H1 (cell line): ENCODE measurements around the gene MCF2L. TPM values are rescaled to one million over a fixed set of nuclear protein-coding genes. Genes with fewer than 3 reads are reported as not detected.
A peak's percentile ranks its signal among the peaks of the same experiment; 100 is the strongest.

Source experiments
- CTCF ChIA-PET: fragments of 300-600 bp; sonication (Branson Sonifier 250); formaldehyde crosslinking; loops from one replicate; lab custom pipeline; 2021; ENCODE audit not compliant: partially characterized antibody; lab: Charles Lee
- POLR2A ChIA-PET: fragments of 300-600 bp; sonication (Branson Sonifier 250); formaldehyde crosslinking; loops from one replicate; lab custom pipeline; 2021; ENCODE audit warnings: inconsistent platforms; ENCODE audit not compliant: partially characterized antibody; lab: Charles Lee
- DNase-seq, 2 experiments: peaks; one replicate each; pipeline versions ENCODE4 v3.0.0 to v3.0.0-alpha.2; 2010 to 2022; ENCODE audit warnings: low spot score in 2 of 2, low read depth in 1 of 2, mixed read lengths in 1 of 2
- FAIRE-seq: peaks from 2 replicates; lab custom pipeline; 2011; peaks lifted over from hg19 to GRCh38; lab: Jason Lieb, UNC
- H2AFZ ChIP-seq: 2 replicates; pipeline ENCODE4 v1.8.1; 2012; ENCODE audit warnings: low read length, inconsistent platforms
- H2AK5ac ChIP-seq: 2 replicates; pipeline ENCODE4 v1.6.1; 2013; ENCODE audit warnings: low read depth, low read length
- H2BK120ac ChIP-seq: replicated peaks from 2 replicates; pipeline ENCODE3; 2013; ENCODE audit warnings: low read depth, low read length, inconsistent platforms
- H2BK12ac ChIP-seq: 2 replicates; pipeline ENCODE4 v1.6.1; 2013; ENCODE audit warnings: low read depth, low read length
- H2BK15ac ChIP-seq: 2 replicates; pipeline ENCODE4 v1.6.1; 2013; ENCODE audit warnings: low read length
- H2BK20ac ChIP-seq: 2 replicates; pipeline ENCODE4 v1.6.1; 2013; ENCODE audit warnings: low read length
- H2BK5ac ChIP-seq: 2 replicates; pipeline ENCODE4 v1.6.1; 2013; ENCODE audit warnings: low read depth, low read length
- H3K14ac ChIP-seq: 2 replicates; pipeline ENCODE4 v1.6.1; 2013; ENCODE audit warnings: inconsistent platforms; ENCODE audit not compliant: insufficient read length
- H3K18ac ChIP-seq: 2 replicates; pipeline ENCODE4 v1.6.1; 2013; ENCODE audit warnings: low read length; ENCODE audit errors: extremely low read depth
- H3K23ac ChIP-seq: 2 replicates; pipeline ENCODE4 v1.6.1; 2013; ENCODE audit warnings: inconsistent platforms; ENCODE audit not compliant: insufficient read length
- H3K23me2 ChIP-seq: 2 replicates; pipeline ENCODE4 v1.6.1; 2013; ENCODE audit warnings: low read depth, low read length
- H3K27ac ChIP-seq: 2 replicates; pipeline ENCODE4 v1.6.1; 2011; ENCODE audit warnings: low read depth, low read length, inconsistent platforms
- H3K27me3 ChIP-seq, 4 experiments: replicated peaks in 1 of 4; 1 replicate in 1 of 4; 2 replicates in 3 of 4; pipeline versions ENCODE4 v1.6.1 to v1.8.1; 2011 to 2013; ENCODE audit warnings: low read length in 3 of 4, mild to moderate bottlenecking in 3 of 4, inconsistent platforms in 2 of 4, mixed read lengths in 2 of 4, moderate library complexity in 1 of 4; ENCODE audit not compliant: control insufficient read depth in 3 of 4, insufficient read depth in 3 of 4; ENCODE audit errors: extremely low read depth in 1 of 4
- H3K36me3 ChIP-seq, 4 experiments: 2 replicates each; pipeline versions ENCODE4 v1.6.1 to v1.8.1; 2011 to 2013; ENCODE audit warnings: mild to moderate bottlenecking in 4 of 4, low read length in 3 of 4, moderate library complexity in 2 of 4, control low read depth in 1 of 4, inconsistent platforms in 1 of 4; ENCODE audit not compliant: insufficient read depth in 4 of 4, control insufficient read depth in 2 of 4
- H3K4ac ChIP-seq: replicated peaks from 2 replicates; pipeline ENCODE3; 2013; ENCODE audit warnings: low read length, low read depth, mixed read lengths, inconsistent platforms; ENCODE audit not compliant: insufficient read length
- H3K4me1 ChIP-seq, 4 experiments: replicated peaks in 1 of 4; 1 replicate in 1 of 4; 2 replicates in 3 of 4; pipeline versions ENCODE4 v1.6.1 to v1.8.1; 2011 to 2013; ENCODE audit warnings: low read length in 3 of 4, inconsistent platforms in 2 of 4, mixed read lengths in 1 of 4; ENCODE audit not compliant: insufficient read depth in 4 of 4, control insufficient read depth in 3 of 4
- H3K4me2 ChIP-seq, 2 experiments: 2 replicates each; pipeline versions ENCODE4 v1.6.1 to v1.8.1; 2011 to 2013; ENCODE audit warnings: low read depth in 2 of 2, low read length in 2 of 2, control low read depth in 1 of 2, inconsistent platforms in 1 of 2, mild to moderate bottlenecking in 1 of 2; ENCODE audit not compliant: insufficient read depth in 1 of 2
- H3K4me3 ChIP-seq, 4 experiments: fragments of 200-600, 300-600 bp in 1 of 4; sonication (generic), shearing (Covaris generic), sonication (Bioruptor Twin) in 1 of 4; 2 replicates each; pipeline versions ENCODE4 v1.5.1 to v1.8.1; 2011 to 2016; ENCODE audit warnings: low read length in 4 of 4, low read depth in 3 of 4, control low read depth in 2 of 4, inconsistent platforms in 2 of 4, mild to moderate bottlenecking in 2 of 4, mixed read lengths in 1 of 4, moderate library complexity in 1 of 4; ENCODE audit not compliant: insufficient read depth in 2 of 4; ENCODE audit errors: extremely low read depth in 1 of 4
- H3K56ac ChIP-seq: replicated peaks from 2 replicates; pipeline ENCODE3; 2013; ENCODE audit warnings: low read depth, mild to moderate bottlenecking, mixed read lengths, low read length, inconsistent platforms; ENCODE audit not compliant: insufficient read length
- H3K79me1 ChIP-seq: 2 replicates; pipeline ENCODE4 v1.6.1; 2013; ENCODE audit warnings: low read depth, low read length, control low read depth
- H3K79me2 ChIP-seq, 2 experiments: 2 replicates each; pipeline versions ENCODE4 v1.6.1 to v1.8.1; 2012 to 2013; ENCODE audit warnings: low read length in 2 of 2, mild to moderate bottlenecking in 2 of 2, inconsistent platforms in 1 of 2; ENCODE audit not compliant: insufficient read depth in 2 of 2, control insufficient read depth in 1 of 2
- H3K9ac ChIP-seq, 4 experiments: replicated peaks in 1 of 4; 1 replicate in 1 of 4; 2 replicates in 3 of 4; pipeline versions ENCODE4 v1.6.1 to v1.8.1; 2011 to 2013; ENCODE audit warnings: low read depth in 3 of 4, low read length in 3 of 4, control low read depth in 2 of 4, mild to moderate bottlenecking in 2 of 4, moderate library complexity in 2 of 4, inconsistent platforms in 1 of 4; ENCODE audit errors: extremely low read depth in 1 of 4
- H3K9me3 ChIP-seq, 2 experiments: 2 replicates each; pipeline versions ENCODE4 v1.6.1 to v1.8.1; 2012 to 2013; ENCODE audit warnings: mild to moderate bottlenecking in 2 of 2, moderate library complexity in 2 of 2, control low read depth in 1 of 2, inconsistent platforms in 1 of 2, low read depth in 1 of 2, low read length in 1 of 2, mixed read lengths in 1 of 2; ENCODE audit not compliant: insufficient read depth in 2 of 2
- H4K20me1 ChIP-seq, 2 experiments: replicated peaks in 1 of 2; 2 replicates each; pipeline versions ENCODE3 to v1.8.1; 2011 to 2013; ENCODE audit warnings: inconsistent platforms in 2 of 2, low read length in 2 of 2, mild to moderate bottlenecking in 1 of 2; ENCODE audit not compliant: insufficient read depth in 2 of 2, control insufficient read depth in 1 of 2
- H4K5ac ChIP-seq: 2 replicates; pipeline ENCODE4 v1.6.1; 2013; ENCODE audit warnings: low read length, low read depth, mixed read lengths, inconsistent platforms; ENCODE audit not compliant: insufficient read length
- H4K8ac ChIP-seq: 2 replicates; pipeline ENCODE4 v1.8.0; 2013; ENCODE audit warnings: mild to moderate bottlenecking, moderate library complexity, low read length, inconsistent platforms; ENCODE audit not compliant: insufficient read depth; ENCODE audit errors: extremely low read depth
- H4K91ac ChIP-seq: replicated peaks from 2 replicates; pipeline ENCODE3; 2013; ENCODE audit warnings: low read length, mixed read lengths, inconsistent platforms; ENCODE audit not compliant: insufficient read length
- CHD1 ChIP-seq: IDR thresholded peaks from 2 replicates; pipeline ENCODE4 v1.6.1; 2012; ENCODE audit warnings: low read depth, low read length, improper control_type of control experiment
- CREB1 ChIP-seq: IDR thresholded peaks from 2 replicates; pipeline ENCODE4 v1.6.1; 2012; ENCODE audit warnings: inconsistent platforms
- FOSL1 ChIP-seq: IDR thresholded peaks from 2 replicates; pipeline ENCODE4 v1.6.1; 2011; ENCODE audit warnings: mild to moderate bottlenecking, low read depth, low read length, moderate library complexity; ENCODE audit not compliant: insufficient read depth
- JUN ChIP-seq: IDR thresholded peaks from 2 replicates; pipeline ENCODE4 v1.6.1; 2011; ENCODE audit warnings: low read depth, mild to moderate bottlenecking, improper control_type of control experiment, low read length
- KDM4A ChIP-seq: IDR thresholded peaks from one replicate; pipeline ENCODE4 v1.7.1; 2012; ENCODE audit warnings: low read depth, mild to moderate bottlenecking, moderate library complexity, low read length, inconsistent platforms; ENCODE audit not compliant: severe bottlenecking
- NRF1 ChIP-seq: IDR thresholded peaks from 2 replicates; pipeline ENCODE4 v1.6.1; 2011; ENCODE audit warnings: mild to moderate bottlenecking, low read depth, low read length, improper control_type of control experiment
- POLR2AphosphoS5 ChIP-seq: IDR thresholded peaks from 2 replicates; pipeline ENCODE4 v1.6.1; 2011; ENCODE audit warnings: low read depth, low read length
- RFX5 ChIP-seq: IDR thresholded peaks from 2 replicates; pipeline ENCODE4 v1.6.1; 2011; ENCODE audit warnings: low read depth, low read length, improper control_type of control experiment, borderline replicate concordance
- WGBS, 2 experiments: shearing (Covaris generic) in 1 of 2; methylation state at CpG; one replicate each; pipeline versions ENCODE4 v1.1.6 to v1.1.7; 2013 to 2015; ENCODE audit warnings: low lambda C conversion rate in 2 of 2, mixed read lengths in 2 of 2, inconsistent platforms in 1 of 2, low coverage in 1 of 2, missing lambda C conversion rate in 1 of 2; ENCODE audit not compliant: insufficient replicate concordance in 2 of 2, insufficient coverage in 1 of 2, insufficient read length in 1 of 2; ENCODE audit errors: extremely low coverage in 1 of 2, missing lambda C conversion rate in 1 of 2; 5-methylcytosine and 5-hydroxymethylcytosine counted together
- polyA plus RNA-seq, 7 experiments: library from polyadenylated mRNA; depleted of rRNA in 3 of 7; stranded (reverse) in 5 of 7; unstranded in 2 of 7; fragments of >200 nt in 5 of 7; fragments of 200-250 nt in 2 of 7; gene quantifications; 1 replicate in 5 of 7; 2 replicates in 1 of 7; 4 replicates in 1 of 7; pipeline versions ENCODE4 v1.2.1 to v1.2.3, GENCODE V29; 2011 to 2013; ENCODE audit warnings: missing spikeins in 2 of 7, mixed read lengths in 2 of 7
- total RNA-seq: library from RNA; stranded (reverse); fragmentation: NEBNext Ultra II Directional; extraction: Animal tissue kit (Norgen Biotek cat#: 25700); gene quantifications from 2 replicates; pipeline ENCODE4 v1.2.1, GENCODE V29; 2021
- TF ChIP-seq, protein P1 (sequence below): IDR thresholded peaks from 2 replicates; pipeline ENCODE4 v1.6.1; 2012; ENCODE audit warnings: inconsistent platforms

MCF2L gene
- total and polyA plus RNA-seq, 2 of the 8 experiments (the other 6 are each of a cell fraction or from before 2014, with no cell fraction given): 10.1 to 24.4 TPM

DNA sequence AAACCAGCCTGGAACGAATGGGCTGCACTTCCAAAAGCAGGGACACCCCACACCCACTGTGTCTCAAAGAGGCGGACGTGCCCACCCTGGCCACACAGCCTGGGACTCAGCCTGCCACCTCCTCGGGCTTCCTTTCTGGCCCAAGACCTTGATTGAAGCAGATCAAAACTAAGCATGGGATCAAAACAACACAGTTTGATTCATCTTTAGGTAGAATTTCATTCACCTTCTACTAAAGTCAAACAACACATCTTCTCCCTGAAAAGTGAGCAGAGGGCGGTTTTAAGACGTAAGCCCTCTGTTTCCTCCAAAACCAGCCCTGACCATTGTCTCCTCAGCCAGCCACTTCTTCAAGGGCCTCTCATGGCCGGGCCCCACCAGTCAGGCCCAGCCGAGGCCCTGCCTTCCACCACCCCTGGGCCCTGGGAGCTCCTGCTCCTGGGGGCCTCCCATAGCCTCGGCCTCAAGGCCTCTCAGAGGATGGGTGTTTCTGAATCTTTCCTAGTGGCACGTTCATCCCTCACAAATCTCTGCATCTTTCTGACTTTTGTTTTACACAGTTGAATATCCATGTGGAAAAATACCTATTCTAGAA is 147.3 kb downstream of the MCF2L start:
- no peak overlapping the region for H2AK5ac ChIP-seq
- H3K18ac ChIP-seq: no peak overlapping the region
- FAIRE-seq (no peak), DNase-seq (peak in 1 of 2 experiments; percentile 19)
- H2BK12ac ChIP-seq: no peak overlapping the region
- H3K79me2 ChIP-seq: no peaks in the 10 kb centered on the region
- H4K8ac ChIP-seq: no peak overlapping the region
- POLR2A ChIA-PET: interaction anchor here (1.0 to 1.5 kb wide), 3 partner anchors 13 to 30 kb away, joined by 3 to 6 read pairs (median 4); no protein-coding TSS in a partner anchor
- CTCF ChIA-PET: interaction anchor here (0.6 to 1.5 kb wide), 3 partner anchors 22 to 301 kb away, joined by 3 read pairs; no protein-coding TSS in a partner anchor
- 97% methylated on average over 9 of the region's 10 CpGs; no CpG with 5 or more reads in 1 of the 2 experiments for WGBS, 2 experiments
- no peaks in the 10 kb centered on the region; a peak in 2 of 7 replicates for H3K27me3 ChIP-seq
- no peak overlapping the region for H4K91ac ChIP-seq
- H3K23ac ChIP-seq: no peak overlapping the region
- H3K4ac ChIP-seq: no peak overlapping the region
- no peaks in the 10 kb centered on the region for H3K23me2 ChIP-seq
- H3K56ac ChIP-seq: no peak overlapping the region
- no peak overlapping the region for H3K14ac ChIP-seq
- H2BK5ac ChIP-seq: no peak overlapping the region
- H3K27ac ChIP-seq: no peak overlapping the region
- no peak overlapping the region for H2BK120ac ChIP-seq
- peaks cover 4 to 6% of the 10 kb centered on the region in 2 experiments; a peak in 2 of 4 replicates for H3K9me3 ChIP-seq
- H3K4me2 ChIP-seq: no peak overlapping the region
- no peaks in the 10 kb centered on the region for H3K79me1 ChIP-seq
- no peak overlapping the region for H4K5ac ChIP-seq
- H3K4me1 ChIP-seq: no peaks in the 10 kb centered on the region
- no peaks in the 10 kb centered on the region; a peak in 1 of 8 replicates for H3K36me3 ChIP-seq
- no peak overlapping the region for H2AFZ ChIP-seq
- H2BK20ac ChIP-seq: no peak overlapping the region
- no peak overlapping the region; a peak in 1 of 7 replicates for H3K9ac ChIP-seq
- no peak overlapping the region for H2BK15ac ChIP-seq
- TF ChIP-seq CHD1 (no peak), RFX5 (no peak), CREB1 (no peak), KDM4A (no peak), JUN (no peak), POLR2AphosphoS5 (no peak), FOSL1 (no peak), NRF1 (no peak)
- TF ChIP-seq, protein P1, sequence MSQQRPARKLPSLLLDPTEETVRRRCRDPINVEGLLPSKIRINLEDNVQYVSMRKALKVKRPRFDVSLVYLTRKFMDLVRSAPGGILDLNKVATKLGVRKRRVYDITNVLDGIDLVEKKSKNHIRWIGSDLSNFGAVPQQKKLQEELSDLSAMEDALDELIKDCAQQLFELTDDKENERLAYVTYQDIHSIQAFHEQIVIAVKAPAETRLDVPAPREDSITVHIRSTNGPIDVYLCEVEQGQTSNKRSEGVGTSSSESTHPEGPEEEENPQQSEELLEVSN: no peak
- peaks cover 0 to 4% of the 10 kb centered on the region in 2 experiments for H4K20me1 ChIP-seq
- H3K4me3 ChIP-seq: no peak overlapping the region
